ENCODE results near the gene OR6M1.

DNA sequence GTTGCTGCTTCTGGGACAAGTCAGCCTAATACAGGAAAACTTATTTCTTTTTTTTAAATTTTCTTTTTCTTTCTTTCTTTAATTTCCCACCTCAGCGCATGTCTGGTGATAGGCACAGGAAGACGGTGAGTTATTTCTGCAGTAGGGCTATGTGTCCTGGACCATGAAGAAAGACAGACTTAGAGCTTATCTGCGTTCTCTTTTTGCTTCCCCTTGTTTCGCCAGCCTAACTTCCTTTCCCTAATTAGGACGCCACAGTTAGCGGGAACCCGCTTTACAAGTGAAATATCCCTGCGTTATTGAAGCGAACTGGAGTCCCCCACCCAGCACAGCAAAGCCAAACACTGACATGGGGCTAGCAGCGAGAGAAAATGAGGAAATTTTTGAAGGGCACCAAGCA lies 8.6 kb downstream of the OR6M1 start:
- no peak for TF ChIP-seq RFX5 (IDR thresholded peaks at IDR 0.05; ENCODE audit: low read length)
- no peak for TF ChIP-seq POLR2AphosphoS5 (IDR thresholded peaks at IDR 0.05; ENCODE audit: low read depth, low read length)
- TF ChIP-seq, protein P1, sequence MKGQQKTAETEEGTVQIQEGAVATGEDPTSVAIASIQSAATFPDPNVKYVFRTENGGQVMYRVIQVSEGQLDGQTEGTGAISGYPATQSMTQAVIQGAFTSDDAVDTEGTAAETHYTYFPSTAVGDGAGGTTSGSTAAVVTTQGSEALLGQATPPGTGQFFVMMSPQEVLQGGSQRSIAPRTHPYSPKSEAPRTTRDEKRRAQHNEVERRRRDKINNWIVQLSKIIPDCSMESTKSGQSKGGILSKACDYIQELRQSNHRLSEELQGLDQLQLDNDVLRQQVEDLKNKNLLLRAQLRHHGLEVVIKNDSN (IDR thresholded peaks at IDR 0.05; ENCODE audit: borderline replicate concordance, low read depth): no peak
- TF ChIP-seq ZBTB33 (IDR thresholded peaks at IDR 0.05; ENCODE audit: borderline replicate concordance, low read depth): no peak
- TF ChIP-seq CTCF (IDR thresholded peaks at IDR 0.05): no peak
- no peak for TF ChIP-seq REST (IDR thresholded peaks at IDR 0.05; ENCODE audit: low read depth, low read length)
- TF ChIP-seq MXI1 (IDR thresholded peaks at IDR 0.05; ENCODE audit: low read depth, low read length): no peak
- TF ChIP-seq TAF1 (IDR thresholded peaks at IDR 0.05; ENCODE audit: borderline replicate concordance, low read depth, low read length): no peak
- TF ChIP-seq EP300 (IDR thresholded peaks at IDR 0.05; ENCODE audit: borderline replicate concordance in 1 of 2, low read depth in 1 of 2, low read length in 1 of 2): no peak
- no peak for TF ChIP-seq SMC3 (IDR thresholded peaks at IDR 0.05; ENCODE audit: low read depth, low read length)
- TF ChIP-seq, protein P2, sequence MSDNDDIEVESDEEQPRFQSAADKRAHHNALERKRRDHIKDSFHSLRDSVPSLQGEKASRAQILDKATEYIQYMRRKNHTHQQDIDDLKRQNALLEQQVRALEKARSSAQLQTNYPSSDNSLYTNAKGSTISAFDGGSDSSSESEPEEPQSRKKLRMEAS (IDR thresholded peaks at IDR 0.05; ENCODE audit: low read depth): no peak
- no peak for TF ChIP-seq TCF12 (IDR thresholded peaks at IDR 0.05)
- no peak for TF ChIP-seq YY1 (IDR thresholded peaks at IDR 0.05; ENCODE audit: low read depth)
- TF ChIP-seq RAD21 (IDR thresholded peaks at IDR 0.05; ENCODE audit: low read length): no peak
